Upper lobe of left lung (tissue), 4 donors: ENCODE measurements around the gene CAPN5.

Experiments used
- CTCF ChIP-seq, 6 experiments: fragments of 450-650 bp in 4 of 6; fragments of 200-600 bp in 2 of 6; sonication (generic) in 2 of 6; IDR thresholded peaks; one replicate each; pipeline ENCODE4 v1.5.1; 2016 to 2019; ENCODE audit warnings: antibody characterized with exemption in 6 of 6
- EP300 ChIP-seq, 4 donors: sonication (generic); formaldehyde crosslinking; IDR thresholded peaks; one replicate each; pipeline ENCODE4 v1.5.1; 2017; ENCODE audit warnings: antibody characterized with exemption in 4 of 4, control low read depth in 2 of 4
- POLR2A ChIP-seq, 4 donors: fragments of 450-650 bp; IDR thresholded peaks; one replicate each; pipeline ENCODE4 v1.5.1; 2016 to 2017; ENCODE audit warnings: antibody characterized with exemption in 4 of 4, mild to moderate bottlenecking in 2 of 4
- POLR2AphosphoS5 ChIP-seq, 2 donors: sonication (generic); formaldehyde crosslinking; IDR thresholded peaks; one replicate each; pipeline ENCODE4 v1.5.1; 2017; ENCODE audit warnings: antibody characterized with exemption in 2 of 2

- TF ChIP-seq CTCF (IDR thresholded peaks at IDR 0.05) (no peak), EP300 (IDR thresholded peaks at IDR 0.05) (no peak), POLR2AphosphoS5 (IDR thresholded peaks at IDR 0.05) (no peak), POLR2A (IDR thresholded peaks at IDR 0.05) (no peak)
Measured at GRCh38 chr11:77141475-77141874, 74.7 kb downstream of the CAPN5 start.
